Fibroblast of skin of scalp (primary cell): Measurements from ENCODE around the gene DEDD.

Experiments used
- DNase-seq: peaks from one replicate; pipeline ENCODE4 v3.0.0-alpha.2; 2013

The DEDD gene

GRCh38 chr1:161091796-161092507 lies 40.5 kb downstream of the DEDD start:
- peak; percentile 31 for DNase-seq

- no peak for DNase-seq
Observed at GRCh38 chr1:161091093-161091492, 41.4 kb downstream of the DEDD start.

- DNase-seq, result no peak
Observed at GRCh38 chr1:161090617-161091016, 41.9 kb downstream of the DEDD start.

DNA sequence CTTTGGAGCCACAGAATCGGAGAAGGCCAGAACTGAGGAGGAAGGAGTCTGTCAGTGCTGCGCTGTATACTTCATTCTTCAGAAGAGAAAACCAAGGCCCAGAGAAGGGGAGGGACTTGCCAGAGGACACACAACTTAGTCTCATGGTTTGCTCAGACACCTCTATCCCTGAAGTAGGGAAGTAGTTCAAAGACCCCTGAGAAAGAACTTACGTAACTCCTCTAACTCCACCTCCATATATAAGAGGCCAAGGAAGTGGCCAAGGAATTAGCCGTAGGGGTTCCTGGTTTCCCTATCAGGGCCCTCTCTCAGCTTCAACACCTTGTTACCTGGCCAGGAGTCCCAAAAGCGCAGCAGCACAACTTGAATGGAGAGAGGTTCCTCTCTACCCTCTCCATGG lies 42.5 kb downstream of the DEDD start:
- DNase-seq, result no peak

DNA sequence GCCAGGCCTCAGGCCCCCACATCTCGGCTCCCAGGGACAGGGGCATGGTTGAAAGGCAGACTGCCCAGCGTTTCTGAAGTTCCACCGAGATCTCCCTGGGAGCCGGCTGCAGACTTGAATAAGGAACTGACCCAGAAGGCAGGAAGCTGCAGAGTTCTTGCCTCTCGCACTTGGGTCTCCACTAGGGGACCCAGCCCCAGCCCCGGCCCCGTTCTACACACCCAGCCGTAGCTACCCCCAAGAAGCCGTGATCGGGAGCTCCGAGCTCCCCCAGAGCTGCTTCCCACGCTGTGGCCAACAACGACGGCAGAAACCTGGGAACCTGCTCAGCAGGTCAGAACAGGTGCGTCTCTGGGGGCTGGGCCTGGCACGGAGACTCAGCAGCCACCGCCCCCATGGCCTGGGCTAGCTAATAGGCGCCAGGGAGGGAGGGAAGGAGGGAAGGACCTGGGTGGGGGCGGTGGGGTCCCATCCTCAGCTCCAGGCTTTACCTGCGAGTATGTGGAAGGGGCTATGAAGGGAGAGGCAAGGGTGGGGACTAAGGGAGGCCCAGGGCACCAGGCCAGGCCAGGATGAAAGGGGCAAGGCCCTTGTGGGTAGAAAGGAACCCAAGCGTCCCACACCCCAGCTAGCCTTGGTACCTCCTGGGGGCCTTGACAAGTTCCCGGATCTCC lies 43.1 kb downstream of the DEDD start, which contains the start of gene NECTIN4:
NECTIN4 (minus strand) TSS at position 308 of the 674 bp plus-strand sequence; CDS start at position 46, 262 bp downstream.
- no peak for DNase-seq

DNA sequence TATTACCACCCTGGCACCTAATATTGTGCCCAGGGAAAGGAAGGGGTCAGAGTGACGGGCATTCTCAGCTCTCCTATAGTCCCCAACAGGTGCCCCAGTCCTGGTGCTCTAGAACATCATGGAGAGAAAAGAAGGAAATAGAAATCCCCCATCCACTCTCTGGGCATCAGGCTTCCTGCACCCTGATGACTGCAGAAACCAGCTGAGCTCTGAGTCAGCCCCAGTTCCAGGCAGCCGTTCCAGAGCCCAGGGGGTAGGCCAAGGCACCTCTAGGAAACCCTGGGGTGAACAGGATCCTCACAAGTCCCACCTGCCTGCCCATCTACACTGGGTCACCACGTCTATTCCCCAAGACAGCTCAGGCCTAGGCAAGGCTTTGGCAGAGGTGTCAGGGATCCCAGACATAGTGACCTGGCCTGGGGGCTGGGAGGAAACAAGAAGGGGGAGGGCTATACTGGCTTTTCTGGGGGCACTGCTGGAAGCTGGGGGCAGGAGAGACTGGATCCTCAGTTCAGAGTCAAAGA lies 43.8 kb downstream of the DEDD start:
- DNase-seq, result no peak

DNA sequence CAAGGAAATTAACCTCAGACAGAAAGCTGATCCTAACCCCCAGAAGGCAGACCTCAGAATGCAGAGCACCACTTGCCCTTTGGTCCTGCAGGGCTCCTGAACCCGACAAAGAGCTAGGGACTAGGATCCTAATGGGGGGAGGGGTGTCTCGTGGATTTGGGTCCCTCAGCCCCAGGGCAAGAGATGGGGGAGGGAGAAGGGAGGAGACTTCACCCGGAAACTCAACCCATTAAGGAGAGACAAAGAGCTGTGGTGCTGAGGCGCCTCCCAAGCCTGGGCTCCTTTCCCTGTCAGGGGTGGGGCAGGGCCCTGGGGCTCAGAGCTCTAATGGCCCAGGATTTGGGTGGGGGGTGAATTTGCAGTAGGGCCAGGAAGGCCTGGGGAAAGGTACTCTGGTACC lies 46.0 kb downstream of the DEDD start:
- DNase-seq, result no peak

DNA sequence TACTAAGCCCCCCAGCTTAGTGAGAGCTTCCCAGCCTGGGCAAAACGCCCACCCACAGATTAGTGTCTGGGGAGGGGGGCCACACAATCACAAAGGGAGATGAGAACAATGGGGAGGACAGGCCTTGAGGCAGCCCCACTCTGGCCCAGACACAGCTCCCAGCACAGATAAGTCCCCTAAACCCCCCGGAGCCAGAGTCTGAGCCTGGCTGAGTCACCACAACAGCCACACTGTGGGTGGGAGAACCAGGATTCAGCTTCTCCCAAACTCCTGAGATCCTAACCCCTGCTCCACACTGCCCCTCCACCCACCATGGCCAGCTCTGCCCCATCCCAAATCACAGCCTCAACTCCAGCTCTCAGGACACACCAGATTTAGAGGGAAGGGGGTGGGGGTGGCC lies 47.3 kb downstream of the DEDD start:
- DNase-seq, result peak; percentile 56

DNA sequence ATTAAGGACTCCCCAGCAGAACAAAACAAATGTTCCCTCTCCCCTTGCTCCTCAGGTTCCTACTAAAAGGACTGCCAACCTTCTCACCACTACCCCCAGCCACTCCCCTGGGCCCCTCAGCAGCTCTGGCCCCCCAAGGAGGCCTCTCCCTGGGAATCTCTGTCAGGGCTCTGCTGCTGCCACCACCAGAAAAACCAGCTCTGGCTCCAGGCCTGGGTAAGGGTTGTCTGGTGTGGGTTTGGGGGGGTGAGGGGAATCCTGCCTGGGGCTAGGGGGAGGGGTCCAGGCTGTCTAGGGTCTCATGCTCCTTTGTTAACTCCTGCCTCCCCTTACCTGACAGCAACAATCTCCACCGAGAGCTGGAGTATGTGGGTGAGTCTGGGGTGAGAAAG lies 47.9 kb downstream of the DEDD start:
- no peak for DNase-seq

DNA sequence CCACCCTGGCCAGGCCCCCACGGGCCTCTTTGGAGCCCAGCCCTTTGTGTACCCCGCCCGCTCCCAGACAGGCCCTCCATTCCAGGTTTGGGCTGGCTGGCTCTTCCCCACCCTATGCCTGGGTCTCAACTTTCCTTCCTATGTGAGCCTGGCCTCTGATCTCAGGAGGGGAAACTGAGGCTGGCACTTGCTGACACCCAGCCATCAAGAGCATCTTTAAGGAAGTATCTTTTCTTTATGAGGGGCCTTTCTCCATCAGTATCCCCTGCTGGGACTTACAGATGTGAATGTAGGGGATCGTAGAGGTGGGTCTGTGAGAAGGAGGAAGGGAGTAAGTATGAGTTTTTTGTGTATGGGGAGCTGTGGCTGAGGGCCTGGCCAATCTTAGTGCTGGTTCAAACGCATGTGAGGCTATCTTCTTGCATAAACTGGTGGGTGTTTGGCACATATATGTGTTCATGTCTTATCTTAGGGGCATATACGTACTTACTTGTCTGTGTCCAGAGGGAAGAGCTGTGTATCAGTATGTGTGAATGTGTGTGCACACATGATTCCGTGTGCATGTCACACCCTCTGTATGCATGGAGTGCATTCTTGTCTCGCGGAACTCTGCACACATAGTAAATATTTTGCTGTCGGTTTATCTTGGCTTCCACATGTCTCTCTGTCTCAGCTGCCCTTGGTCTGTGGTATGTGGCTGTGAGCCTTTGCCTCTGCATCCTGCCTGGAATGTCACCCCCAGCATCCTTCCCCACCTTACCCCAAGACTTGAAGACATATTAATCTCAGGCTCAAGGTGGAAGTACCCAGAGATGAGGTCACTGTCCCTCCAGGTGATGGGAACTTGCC lies 48.5 kb downstream of the DEDD start:
- peak; percentile 42 for DNase-seq

DNA sequence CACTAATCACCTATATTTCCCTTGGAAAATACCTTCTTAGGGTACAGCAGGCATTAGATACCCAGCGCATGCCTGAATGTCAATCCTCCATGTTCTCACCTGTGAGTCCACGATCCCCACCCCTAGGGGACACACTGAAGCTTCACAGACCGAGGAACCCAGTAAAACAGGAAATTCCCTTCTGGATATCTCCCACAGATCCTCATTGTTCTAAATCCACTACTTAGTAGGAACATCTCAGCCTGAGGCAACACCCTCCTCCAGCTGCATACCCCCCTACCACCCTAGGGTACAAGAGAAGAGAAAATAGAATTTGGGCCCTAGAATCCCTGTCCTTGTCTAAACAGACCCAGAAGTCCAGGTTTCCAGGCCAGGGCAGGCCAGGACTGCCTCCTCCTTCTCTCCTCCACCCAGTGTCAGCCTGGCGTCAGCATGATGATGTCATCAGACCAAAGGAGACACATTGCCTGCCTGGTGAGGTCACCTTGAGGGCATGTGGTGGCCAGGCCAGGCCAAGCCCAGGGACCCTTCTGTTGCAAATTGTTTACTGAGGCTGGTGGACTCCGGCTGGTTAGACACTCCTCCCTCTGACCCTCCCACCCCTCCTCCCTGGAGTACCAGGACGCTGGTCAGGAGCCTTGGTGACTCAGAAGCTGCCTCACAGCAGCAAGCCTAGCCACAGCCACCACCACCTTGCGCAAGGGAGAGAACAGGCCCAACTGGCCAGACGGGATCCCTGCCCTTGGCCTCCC lies 49.3 kb downstream of the DEDD start:
- peak; percentile 87 for DNase-seq

DNA sequence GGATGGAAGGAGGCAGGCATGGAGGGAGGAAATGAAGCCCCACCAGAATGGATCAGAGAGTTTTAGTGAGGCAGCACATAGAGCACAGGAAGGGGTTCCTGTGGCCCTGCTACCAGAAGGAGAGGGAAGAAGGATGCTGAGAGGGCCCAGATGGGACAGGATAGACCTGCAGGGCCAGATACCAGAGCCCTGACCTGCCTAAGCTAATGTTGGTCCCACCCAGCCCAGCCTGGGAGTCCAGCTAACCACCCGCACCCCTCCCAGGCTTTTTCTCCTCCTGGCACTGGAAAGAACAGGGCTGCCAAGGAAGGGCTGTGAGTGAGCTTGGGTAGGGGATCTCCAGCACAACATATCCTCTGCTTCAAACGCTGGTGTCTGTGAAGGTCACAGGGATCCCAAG lies 50.0 kb downstream of the DEDD start:
- no peak for DNase-seq

DNA sequence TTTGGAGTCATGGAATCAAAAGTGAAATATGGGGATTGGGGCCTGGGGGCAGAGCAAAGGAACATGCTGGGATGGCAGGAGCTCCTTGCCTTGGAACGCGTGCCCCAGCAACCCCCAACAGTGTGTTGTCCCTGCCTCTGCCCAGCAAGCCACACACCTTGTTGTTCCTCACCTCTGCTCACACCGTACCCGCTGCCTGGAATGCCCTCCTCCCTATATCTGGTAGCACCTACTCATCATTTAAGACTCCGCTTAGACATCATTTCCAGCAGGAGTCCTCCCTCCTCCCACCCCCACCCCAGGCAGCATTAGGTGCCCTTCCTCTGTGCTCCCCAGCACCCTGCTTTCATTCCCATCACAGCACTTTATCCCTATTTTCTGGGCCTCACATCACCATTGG lies 50.9 kb downstream of the DEDD start:
- DNase-seq, result no peak

DNA sequence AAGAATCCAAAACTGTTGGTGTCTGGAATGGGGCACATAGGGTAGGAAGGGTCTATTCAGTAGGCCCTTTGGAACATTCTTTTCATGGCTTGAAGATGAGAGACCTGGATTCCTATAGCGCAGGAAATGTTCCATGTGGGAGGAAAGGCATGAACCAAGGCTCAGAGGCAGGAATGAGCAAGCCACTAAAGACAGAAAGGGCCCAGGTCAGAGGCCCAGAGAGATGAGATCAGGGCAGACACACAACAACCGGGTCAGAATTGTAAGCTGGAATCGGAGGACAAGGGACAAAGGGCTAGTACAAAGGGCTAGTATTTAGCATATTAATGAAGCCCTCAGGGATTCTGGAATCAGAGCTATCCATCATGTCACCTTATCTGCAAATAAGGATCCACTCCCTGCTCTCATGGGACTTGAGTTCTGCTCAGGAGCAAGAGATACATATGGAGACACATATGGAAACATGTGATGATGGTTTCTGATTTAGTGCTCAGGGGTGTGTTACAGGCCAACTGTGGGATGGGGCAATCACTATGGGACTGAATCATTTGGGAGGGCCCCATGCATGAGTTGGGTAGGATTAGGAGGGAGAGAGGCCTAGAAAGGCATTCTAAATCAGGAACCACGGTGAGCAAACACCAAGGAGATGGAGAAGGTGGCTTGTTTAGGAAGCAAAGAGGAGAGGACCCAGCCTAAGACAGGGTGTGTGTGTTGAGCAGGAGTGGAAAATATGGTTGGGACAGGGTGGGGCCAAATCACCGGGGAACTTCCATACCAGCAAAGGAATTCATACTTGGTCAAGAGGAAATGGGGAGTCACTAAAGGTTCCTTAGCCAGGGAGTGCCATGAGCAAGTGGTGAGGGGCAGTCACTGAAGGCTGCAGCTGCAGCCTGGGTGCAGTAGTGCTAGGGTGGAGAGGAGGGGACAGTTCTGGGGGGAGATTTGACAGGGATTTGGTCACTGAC lies 51.7 kb downstream of the DEDD start:
- DNase-seq, result peak; percentile 53

DNA sequence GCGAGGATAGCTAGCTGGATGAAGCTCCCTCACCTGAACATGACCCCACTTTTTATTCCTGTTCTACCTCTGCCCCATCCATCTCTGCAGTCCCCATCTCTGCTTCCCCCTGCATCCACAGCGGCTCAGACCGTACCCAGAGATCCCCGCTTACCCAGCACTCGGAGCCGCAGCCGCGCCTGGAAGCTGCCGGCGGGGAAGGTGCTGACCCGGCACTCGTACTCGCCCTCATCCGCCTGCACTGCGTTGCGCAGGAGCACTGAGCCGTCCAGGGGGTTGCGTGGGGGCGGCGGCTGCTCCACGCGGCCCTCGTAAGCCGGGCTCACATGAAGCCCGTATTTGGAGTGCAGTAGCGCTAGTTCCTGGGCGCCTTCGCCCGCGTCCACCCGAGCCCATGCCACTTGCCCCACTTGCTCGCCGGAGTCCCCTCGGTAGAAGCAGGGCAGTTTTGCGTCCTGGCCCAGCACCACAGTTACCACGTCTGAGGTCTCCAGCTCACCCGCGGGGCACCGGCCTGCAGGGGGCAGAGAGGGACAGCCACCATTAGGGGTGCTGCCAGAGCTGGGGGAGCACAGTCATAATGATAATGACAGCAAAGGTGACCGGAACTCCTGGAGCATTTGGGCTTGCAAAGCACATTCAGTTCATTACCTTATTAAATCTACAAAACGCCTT lies 52.9 kb downstream of the DEDD start:
- DNase-seq, result no peak

- no peak for DNase-seq
Observed at GRCh38 chr1:161077426-161077825, 55.0 kb downstream of the DEDD start.

GRCh38 chr1:161076410-161076809 lies 56.1 kb downstream of the DEDD start:
- no peak for DNase-seq

- no peak for DNase-seq
Observed at GRCh38 chr1:161074676-161075368, 57.6 kb downstream of the DEDD start.

- no peak for DNase-seq
Observed at GRCh38 chr1:161073474-161074121, 58.9 kb downstream of the DEDD start.
